Measurements from ENCODE around the gene PDE5A.
"Not testable (repeated sequence)": the region's sequence is repeated elsewhere in the genome, so short reads cannot be mapped to it uniquely, and the experiment has no call there.

The PDE5A gene

GRCh38 chr4:119517361-119518229 lies 111.0 kb downstream of the PDE5A start:
- no peak for DNase-seq

- DNase-seq, result no peak
These were observed 116.2 kb downstream of the PDE5A start for GRCh38 chr4:119512398-119512797.

- no peak for DNase-seq
These were observed 118.0 kb downstream of the PDE5A start for GRCh38 chr4:119510395-119511149.

GRCh38 chr4:119508281-119508680 lies 120.3 kb downstream of the PDE5A start:
- DNase-seq, result no peak

- no peak for DNase-seq
These were observed 121.8 kb downstream of the PDE5A start for GRCh38 chr4:119506806-119507205.

- DNase-seq, result no peak
These were observed 124.0 kb downstream of the PDE5A start for GRCh38 chr4:119504616-119505015.

GRCh38 chr4:119501740-119502139 lies 126.9 kb downstream of the PDE5A start:
- no peak for DNase-seq

- no peak for DNase-seq
These were observed 130.1 kb downstream of the PDE5A start for GRCh38 chr4:119498527-119498926.

- no peak for DNase-seq
These were observed 134.7 kb downstream of the PDE5A start for GRCh38 chr4:119493886-119494285.

- DNase-seq, result no peak
These were observed 135.2 kb downstream of the PDE5A start for GRCh38 chr4:119493419-119493818.

- DNase-seq, result no peak
These were observed 138.3 kb downstream of the PDE5A start for GRCh38 chr4:119490335-119490734.

- no peak for DNase-seq
These were observed 139.3 kb downstream of the PDE5A start for GRCh38 chr4:119489305-119489704.

- no peak for DNase-seq
These were observed 148.3 kb downstream of the PDE5A start for GRCh38 chr4:119480331-119480730.

GRCh38 chr4:119479835-119480234 lies 148.8 kb downstream of the PDE5A start:
- no peak for DNase-seq

- no peak for DNase-seq
These were observed 149.3 kb downstream of the PDE5A start for GRCh38 chr4:119479180-119479808.

GRCh38 chr4:119478446-119479179 lies 150.0 kb downstream of the PDE5A start:
- DNase-seq, result no peak

- DNase-seq, result no peak
These were observed 151.1 kb downstream of the PDE5A start for GRCh38 chr4:119477412-119478053.

- DNase-seq, result no peak
These were observed 157.3 kb downstream of the PDE5A start for GRCh38 chr4:119471259-119471658.

- DNase-seq, result not testable (repeated sequence)
These were observed 157.9 kb downstream of the PDE5A start for GRCh38 chr4:119470737-119471063.

- peak; percentile 13 for DNase-seq
These were observed 158.4 kb downstream of the PDE5A start for GRCh38 chr4:119470021-119470736.

GRCh38 chr4:119469039-119469438 lies 159.6 kb downstream of the PDE5A start:
- DNase-seq, result not testable (repeated sequence)

GRCh38 chr4:119462733-119463132 lies 165.9 kb downstream of the PDE5A start:
- DNase-seq, result peak; percentile 11

Data from activated CD4-positive, alpha-beta T cell treated with anti-CD3 and anti-CD28 coated beads, Interleukin-2, Interleukin-6, amounts not matched to agents 100 ng/mL and 50 ng/mL, durations not matched to agents 16 hours and 8 hours (primary cell).